ENCODE measurements around the gene SIN3A.
A peak's percentile ranks its signal among the peaks of the same experiment; 100 is the strongest.
"Not testable (repeated sequence)": the region's sequence is repeated elsewhere in the genome, so short reads cannot be mapped to it uniquely, and the experiment has no call there.

The SIN3A gene

GRCh38 chr15:75451674-75452363 lies at the start of gene SIN3A:
Gene SIN3A, minus strand, starts transcription at chr15:75451690. Its CDS starts 21,315 bp downstream, at chr15:75430375.
- Histone ChIP-seq H3K36me3 (ENCODE audit: insufficient read depth, low read length) (no peaks in the 10 kb centered on the region), H3K4me1 (ENCODE audit: insufficient read depth, low read length) (peaks cover 6% of the 10 kb centered on the region), H3K9me3 (ENCODE audit: control insufficient read depth, insufficient read depth, low read length) (no peaks in the 10 kb centered on the region), H3K9ac (ENCODE audit: low read depth, low read length) (peak within 1 kb of the TSS; percentile 92)

DNA sequence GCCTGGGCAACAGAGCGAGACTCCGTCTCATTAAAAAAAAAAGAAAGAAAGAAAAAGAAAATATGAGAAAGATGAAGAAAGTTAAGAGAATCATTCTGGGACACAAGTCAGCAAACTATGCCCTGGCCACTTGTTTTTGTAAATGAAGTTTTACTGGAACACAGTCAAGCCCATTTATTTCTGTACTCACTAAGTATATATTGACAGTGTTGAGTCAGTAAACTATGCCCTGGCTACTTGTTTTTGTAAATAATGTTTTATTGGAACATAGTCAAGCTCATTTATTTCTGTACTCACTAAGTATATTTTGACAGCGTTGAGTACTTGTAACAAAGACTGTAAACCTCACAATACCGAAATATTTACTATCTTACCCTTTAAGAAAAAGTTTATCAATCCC lies 42.2 kb upstream of the SIN3A start:
- Histone ChIP-seq H3K36me3 (ENCODE audit: insufficient read depth, low read length) (peaks cover 3% of the 10 kb centered on the region; the same call in 1 of the 2 replicates), H3K9ac (ENCODE audit: low read depth, low read length) (no peak overlapping the region), H3K9me3 (ENCODE audit: control insufficient read depth, insufficient read depth, low read length) (no peaks in the 10 kb centered on the region), H3K4me1 (ENCODE audit: insufficient read depth, low read length) (no peaks in the 10 kb centered on the region)

GRCh38 chr15:75483961-75484360 lies 32.5 kb upstream of the SIN3A start:
- Histone ChIP-seq H3K9ac (ENCODE audit: low read depth, low read length) (no peak overlapping the region), H3K36me3 (ENCODE audit: insufficient read depth, low read length) (peaks cover 20% of the 10 kb centered on the region), H3K9me3 (ENCODE audit: control insufficient read depth, insufficient read depth, low read length) (no peaks in the 10 kb centered on the region), H3K4me1 (ENCODE audit: insufficient read depth, low read length) (no peaks in the 10 kb centered on the region)

- H3K36me3 ChIP-seq (ENCODE audit: insufficient read depth, low read length) = peaks cover 22% of the 10 kb centered on the region
- not testable (repeated sequence) for H3K4me1 ChIP-seq (ENCODE audit: insufficient read depth, low read length); H3K9me3 ChIP-seq (ENCODE audit: control insufficient read depth, insufficient read depth, low read length); H3K9ac ChIP-seq (ENCODE audit: low read depth, low read length)
These were observed 32.1 kb upstream of the SIN3A start for GRCh38 chr15:75483556-75483955.

DNA sequence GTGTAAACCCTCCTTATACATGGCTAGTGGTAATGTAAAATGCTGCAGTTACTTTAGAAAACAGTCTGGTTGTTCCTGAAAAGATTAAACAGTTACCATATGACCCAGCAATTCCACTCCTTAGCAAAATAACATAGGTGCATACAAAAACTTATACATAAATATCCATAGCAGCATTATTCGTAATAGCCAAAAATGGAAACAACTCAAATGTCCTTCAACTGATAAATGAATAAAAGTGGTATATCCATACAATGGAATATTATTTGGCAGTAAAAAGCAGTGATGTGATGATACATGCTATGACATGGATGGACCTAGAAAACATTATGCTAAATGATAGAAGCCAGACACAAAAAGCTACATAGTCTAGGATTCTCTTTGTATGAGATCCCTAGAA lies 31.6 kb upstream of the SIN3A start:
- H3K9ac ChIP-seq (ENCODE audit: low read depth, low read length) = no peak overlapping the region
- no peaks in the 10 kb centered on the region for H3K4me1 ChIP-seq (ENCODE audit: insufficient read depth, low read length)
- peaks cover 23% of the 10 kb centered on the region for H3K36me3 ChIP-seq (ENCODE audit: insufficient read depth, low read length)
- no peaks in the 10 kb centered on the region for H3K9me3 ChIP-seq (ENCODE audit: control insufficient read depth, insufficient read depth, low read length)

DNA sequence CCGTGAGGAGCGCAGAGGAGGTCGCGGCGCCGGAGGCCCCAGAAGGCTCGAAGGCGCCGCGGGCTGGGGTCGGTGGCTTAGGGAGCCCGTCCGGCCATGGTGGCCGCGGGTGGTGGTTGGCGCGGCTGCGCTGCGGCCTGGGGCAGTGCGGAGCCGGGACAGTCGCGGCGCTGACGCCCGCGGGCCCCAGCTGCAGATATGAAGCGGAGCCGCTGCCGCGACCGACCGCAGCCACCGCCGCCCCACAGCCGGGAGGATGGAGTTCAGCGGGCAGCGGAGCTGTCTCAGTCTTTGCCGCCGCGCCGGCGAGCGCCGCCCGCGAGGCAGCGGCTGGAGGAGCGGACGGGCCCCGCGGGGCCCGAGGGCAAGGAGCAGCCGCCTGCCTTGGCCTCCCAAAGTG lies 29.0 kb upstream of the SIN3A start:
- H3K36me3 ChIP-seq (ENCODE audit: insufficient read depth, low read length) = peaks cover 18% of the 10 kb centered on the region
- H3K9ac ChIP-seq (ENCODE audit: low read depth, low read length); H3K4me1 ChIP-seq (ENCODE audit: insufficient read depth, low read length); H3K9me3 ChIP-seq (ENCODE audit: control insufficient read depth, insufficient read depth, low read length): not testable (repeated sequence)

- no peaks in the 10 kb centered on the region for H3K4me1 ChIP-seq (ENCODE audit: insufficient read depth, low read length)
- H3K9me3 ChIP-seq (ENCODE audit: control insufficient read depth, insufficient read depth, low read length) = no peaks in the 10 kb centered on the region
- no peak overlapping the region for H3K9ac ChIP-seq (ENCODE audit: low read depth, low read length)
- H3K36me3 ChIP-seq (ENCODE audit: insufficient read depth, low read length) = peaks cover 18% of the 10 kb centered on the region
These were observed 28.2 kb upstream of the SIN3A start for GRCh38 chr15:75479670-75480069.

DNA sequence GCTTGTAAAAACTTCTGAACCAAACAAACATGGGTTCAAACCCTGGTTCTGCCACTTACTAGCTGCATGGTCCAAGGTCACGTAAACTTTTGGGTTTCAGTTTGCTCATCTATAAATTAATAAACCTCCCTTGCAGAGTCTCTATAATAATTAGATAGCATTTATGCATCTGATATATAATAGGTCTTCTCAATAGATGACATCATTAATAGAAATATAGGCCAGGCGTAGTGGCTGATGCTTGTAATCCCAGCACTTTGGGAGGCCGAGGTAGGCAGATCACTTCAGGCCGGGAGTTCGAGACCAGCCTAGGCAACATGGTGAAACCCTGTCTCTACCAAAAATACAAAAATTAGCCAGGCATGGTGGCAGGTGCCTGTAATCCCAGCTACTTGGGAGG lies 25.6 kb upstream of the SIN3A start:
- not testable (repeated sequence) for H3K9ac ChIP-seq (ENCODE audit: low read depth, low read length); H3K9me3 ChIP-seq (ENCODE audit: control insufficient read depth, insufficient read depth, low read length); H3K4me1 ChIP-seq (ENCODE audit: insufficient read depth, low read length)
- H3K36me3 ChIP-seq (ENCODE audit: insufficient read depth, low read length) = peaks cover 18% of the 10 kb centered on the region

DNA sequence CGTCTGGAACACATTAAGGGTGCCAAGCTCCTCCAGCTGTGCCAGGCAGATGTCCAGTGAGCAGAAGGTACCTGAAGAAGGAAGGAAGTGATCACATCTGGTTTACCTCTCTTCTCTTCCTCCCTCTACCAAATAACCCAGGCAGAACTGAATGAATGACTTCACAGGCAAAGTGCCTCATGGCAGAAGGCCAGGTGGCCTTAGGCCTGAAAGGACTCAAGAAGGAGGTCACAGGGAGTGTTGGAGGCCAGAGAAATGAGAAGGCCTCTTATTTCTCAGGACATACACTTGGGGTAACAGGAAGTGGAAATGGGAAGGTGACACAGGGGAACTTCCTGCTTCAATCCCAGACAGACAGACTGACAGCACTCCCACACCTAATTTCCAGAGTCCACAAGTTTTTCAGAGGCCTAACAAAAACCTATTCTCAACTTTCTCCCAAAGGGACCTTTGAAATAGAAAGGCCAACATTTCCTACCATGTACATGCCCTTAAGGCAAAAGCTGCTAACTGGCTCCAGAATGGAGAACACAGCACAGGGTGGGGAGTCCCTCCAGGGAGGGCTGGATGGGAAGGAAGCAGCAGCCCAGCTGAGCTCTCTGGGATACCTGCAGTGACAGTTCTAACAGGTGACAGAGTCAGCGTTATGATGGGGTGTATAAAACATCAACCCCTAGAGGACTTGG lies 17.6 kb upstream of the SIN3A start:
- no peaks in the 10 kb centered on the region for H3K4me1 ChIP-seq (ENCODE audit: insufficient read depth, low read length)
- H3K36me3 ChIP-seq (ENCODE audit: insufficient read depth, low read length) = peaks cover 24% of the 10 kb centered on the region
- no peak overlapping the region for H3K9ac ChIP-seq (ENCODE audit: low read depth, low read length)
- H3K9me3 ChIP-seq (ENCODE audit: control insufficient read depth, insufficient read depth, low read length) = no peaks in the 10 kb centered on the region

DNA sequence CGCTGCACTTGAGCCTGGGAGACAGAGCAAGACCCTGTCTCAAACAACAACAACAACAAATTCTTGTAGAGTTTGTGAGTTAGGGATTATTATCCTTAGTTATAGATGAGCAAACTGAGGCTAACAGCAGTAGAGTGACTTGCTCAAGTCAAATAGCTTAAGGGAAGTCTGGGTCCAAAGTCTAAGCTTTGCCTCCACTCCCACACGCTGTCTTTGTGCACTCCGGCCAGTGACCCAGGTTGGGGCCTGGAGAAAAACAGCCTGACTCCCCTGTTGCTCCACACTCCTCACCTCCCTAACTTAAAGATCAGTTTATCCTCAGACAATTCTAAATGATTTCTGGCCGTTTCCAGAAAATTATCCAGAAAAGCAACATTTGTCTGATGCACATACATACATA lies 9.2 kb upstream of the SIN3A start:
- Histone ChIP-seq H3K9ac (ENCODE audit: low read depth, low read length) (no peak overlapping the region), H3K9me3 (ENCODE audit: control insufficient read depth, insufficient read depth, low read length) (no peaks in the 10 kb centered on the region), H3K36me3 (ENCODE audit: insufficient read depth, low read length) (0 out of 2 replicates have a peak, but pooled peaks cover 3% of the 10 kb centered on the region), H3K4me1 (ENCODE audit: insufficient read depth, low read length) (peaks cover 21% of the 10 kb centered on the region)

GRCh38 chr15:75459581-75459980 lies 8.1 kb upstream of the SIN3A start:
- peaks cover 21% of the 10 kb centered on the region for H3K4me1 ChIP-seq (ENCODE audit: insufficient read depth, low read length)
- H3K36me3 ChIP-seq (ENCODE audit: insufficient read depth, low read length) = 0 out of 2 replicates have a peak, but pooled peaks cover under 1% of the 10 kb centered on the region
- no peak overlapping the region for H3K9ac ChIP-seq (ENCODE audit: low read depth, low read length)
- H3K9me3 ChIP-seq (ENCODE audit: control insufficient read depth, insufficient read depth, low read length) = no peaks in the 10 kb centered on the region

DNA sequence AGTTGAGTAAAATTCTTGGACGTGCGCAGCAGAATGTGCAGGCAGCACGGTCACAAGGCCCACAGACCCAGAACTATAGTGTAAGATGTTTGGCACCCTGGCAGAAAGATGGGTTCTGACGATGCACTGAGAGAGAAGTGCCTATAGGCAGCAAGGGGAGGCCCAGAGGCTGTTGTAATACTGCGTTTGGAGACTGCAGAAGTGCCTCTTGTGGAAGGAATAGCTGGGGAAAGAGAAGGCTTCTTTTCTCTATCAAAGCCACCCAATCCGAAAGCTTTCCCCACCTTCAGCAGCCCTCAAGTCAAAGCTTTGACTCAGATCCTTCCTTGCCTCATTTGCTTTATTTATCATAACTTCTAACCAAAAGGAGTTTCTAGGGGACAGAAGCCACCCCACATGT lies 5.2 kb upstream of the SIN3A start:
- H3K9ac ChIP-seq (ENCODE audit: low read depth, low read length) = peak overlapping the region; percentile 94; the same call in 1 of the 2 replicates

GRCh38 chr15:75455982-75456531 lies 4.6 kb upstream of the SIN3A start:
- H3K4me1 ChIP-seq (ENCODE audit: insufficient read depth, low read length) = peaks cover 13% of the 10 kb centered on the region
- H3K9me3 ChIP-seq (ENCODE audit: control insufficient read depth, insufficient read depth, low read length) = no peaks in the 10 kb centered on the region
- no peaks in the 10 kb centered on the region for H3K36me3 ChIP-seq (ENCODE audit: insufficient read depth, low read length)

More for the DNA sequence above, 5.2 kb upstream of the SIN3A start:
- Histone ChIP-seq H3K36me3 (ENCODE audit: insufficient read depth, low read length) (no peaks in the 10 kb centered on the region), H3K9me3 (ENCODE audit: control insufficient read depth, insufficient read depth, low read length) (no peaks in the 10 kb centered on the region), H3K4me1 (ENCODE audit: insufficient read depth, low read length) (peaks cover 15% of the 10 kb centered on the region)

DNA sequence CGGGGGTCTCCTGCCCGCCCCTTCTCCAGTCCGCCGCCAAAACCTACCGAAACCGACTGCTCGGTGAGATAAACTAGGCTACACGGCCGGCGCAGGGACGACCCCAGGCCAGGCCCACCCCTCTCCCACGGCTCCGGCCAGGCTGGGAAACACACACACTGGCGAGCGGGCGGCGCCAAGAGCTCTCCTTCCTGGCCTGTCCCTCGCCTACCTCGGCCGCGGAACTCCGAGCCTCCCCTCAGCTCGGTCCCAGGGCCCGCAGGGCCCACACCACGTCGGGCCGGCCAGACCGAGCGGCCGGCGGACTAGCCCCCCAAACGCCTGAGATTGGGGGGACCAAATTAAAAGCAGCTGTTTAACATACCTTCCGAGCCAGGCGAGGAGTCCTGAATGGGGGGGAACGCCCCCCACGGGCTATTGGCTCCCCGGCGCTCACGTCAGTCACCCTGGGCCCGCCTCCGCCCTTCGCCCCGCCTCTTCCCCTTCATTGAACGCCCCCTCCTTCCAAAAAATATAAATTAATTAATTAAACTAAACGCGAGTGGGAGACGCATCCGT lies 4.0 kb upstream of the SIN3A start:
- Histone ChIP-seq H3K36me3 (ENCODE audit: insufficient read depth, low read length) (no peaks in the 10 kb centered on the region), H3K4me1 (ENCODE audit: insufficient read depth, low read length) (peaks cover 10% of the 10 kb centered on the region), H3K9me3 (ENCODE audit: control insufficient read depth, insufficient read depth, low read length) (no peaks in the 10 kb centered on the region), H3K9ac (ENCODE audit: low read depth, low read length) (peak overlapping the region; percentile 94)

More at GRCh38 chr15:75455982-75456531, 4.6 kb upstream of the SIN3A start:
- peak overlapping the region; percentile 94 for H3K9ac ChIP-seq (ENCODE audit: low read depth, low read length)

Measured in ES-I3 (cell line).